Endothelial cell of umbilical vein (primary cell): Measurements from ENCODE around the gene ZFP42. TPM values are rescaled to one million over a fixed set of nuclear protein-coding genes. Genes with fewer than 3 reads are reported as not detected.

Source experiments
- BruUV-seq: library from RNA; stranded (reverse); fragments of 400-500 nt; replicated peaks from 2 replicates; lab custom pipeline; 2021; lab: Mats Ljungman, UMichigan
- CTCF ChIA-PET: fragments of 300-600, 350-600 bp; sonication (Branson Sonifier 250); formaldehyde crosslinking; loops from one replicate; lab custom pipeline; 2021; ENCODE audit warnings: antibody characterized with exemption, inconsistent platforms; lab: Charles Lee
- POLR2A ChIA-PET: fragments of 300-600, 350-600 bp; sonication (Branson Sonifier 250); formaldehyde crosslinking; loops from one replicate; lab custom pipeline; 2021; ENCODE audit warnings: antibody characterized with exemption, inconsistent platforms; lab: Charles Lee
- DNase-seq: peaks from one replicate; pipeline ENCODE4 v3.0.0-alpha.2; 2011; ENCODE audit warnings: low read depth, low spot score
- FAIRE-seq: peaks from 2 replicates; lab custom pipeline; 2011; peaks lifted over from hg19 to GRCh38; lab: Jason Lieb, UNC
- H2AFZ ChIP-seq: 2 replicates; pipeline ENCODE4 v1.6.0; 2012; ENCODE audit warnings: low read depth, low read length, control low read depth, inconsistent platforms
- H3K27ac ChIP-seq: 2 replicates; pipeline ENCODE4 v1.5.1; 2011; ENCODE audit warnings: low read depth, mild to moderate bottlenecking, control low read depth, low read length, moderate library complexity; ENCODE audit not compliant: insufficient read depth
- H3K27me3 ChIP-seq, 2 experiments: 2 replicates each; pipeline versions ENCODE4 v1.6.0 to v1.6.1; 2011; ENCODE audit warnings: low read length in 2 of 2, mixed read lengths in 1 of 2; ENCODE audit not compliant: control insufficient read depth in 2 of 2, insufficient read depth in 2 of 2
- H3K36me3 ChIP-seq, 2 experiments: 2 replicates in 1 of 2; 3 replicates in 1 of 2; pipeline ENCODE4 v1.5.1; 2011; ENCODE audit warnings: low read length in 2 of 2, mild to moderate bottlenecking in 1 of 2, moderate library complexity in 1 of 2; ENCODE audit not compliant: control insufficient read depth in 2 of 2, insufficient read depth in 2 of 2; ENCODE audit errors: extremely low read depth in 1 of 2
- H3K4me1 ChIP-seq: 3 replicates; pipeline ENCODE4 v1.5.1; 2011; ENCODE audit warnings: mild to moderate bottlenecking, low read length; ENCODE audit not compliant: control insufficient read depth, insufficient read depth; ENCODE audit errors: extremely low read depth
- H3K4me2 ChIP-seq: 2 replicates; pipeline ENCODE4 v1.6.1; 2011; ENCODE audit warnings: low read length, control low read depth, mixed read lengths; ENCODE audit not compliant: insufficient read depth
- H3K4me3 ChIP-seq, 3 experiments: fragments of 200-600 bp in 1 of 3; sonication (generic), shearing (Covaris generic) in 1 of 3; replicated peaks in 1 of 3; 2 replicates each; pipeline ENCODE4 v1.5.1; 2011 to 2016; ENCODE audit warnings: control low read depth in 3 of 3, low read length in 3 of 3, mild to moderate bottlenecking in 2 of 3, inconsistent platforms in 1 of 3, low read depth in 1 of 3, moderate library complexity in 1 of 3; ENCODE audit not compliant: insufficient read depth in 1 of 3
- H3K79me2 ChIP-seq: 2 replicates; pipeline ENCODE4 v1.6.0; 2012; ENCODE audit warnings: low read length, inconsistent platforms; ENCODE audit not compliant: control insufficient read depth, insufficient read depth
- H3K9ac ChIP-seq: replicated peaks from 2 replicates; pipeline ENCODE3; 2011; ENCODE audit warnings: low read length, control low read depth; ENCODE audit not compliant: insufficient read depth; ENCODE audit errors: extremely low read depth
- H3K9me1 ChIP-seq: replicated peaks from 3 replicates; pipeline ENCODE4 v1.6.0; 2011; ENCODE audit warnings: mild to moderate bottlenecking, low read length; ENCODE audit not compliant: control insufficient read depth, insufficient read depth; ENCODE audit errors: extremely low read depth
- H3K9me3 ChIP-seq: replicated peaks from 2 replicates; pipeline ENCODE4 v1.5.1; 2012; ENCODE audit warnings: low read length, inconsistent platforms; ENCODE audit not compliant: control insufficient read depth, insufficient read depth
- H4K20me1 ChIP-seq: replicated peaks from 2 replicates; pipeline ENCODE3; 2011; ENCODE audit warnings: mild to moderate bottlenecking, low read length; ENCODE audit not compliant: control insufficient read depth, insufficient read depth; ENCODE audit errors: extremely low read depth
- FOS ChIP-seq: IDR thresholded peaks from 2 replicates; pipeline ENCODE4 v1.6.1; 2011; ENCODE audit warnings: mild to moderate bottlenecking, low read length, moderate library complexity, borderline replicate concordance; ENCODE audit not compliant: insufficient read depth
- GATA2 ChIP-seq: IDR thresholded peaks from 2 replicates; pipeline ENCODE4 v1.7.0; 2011; ENCODE audit warnings: low read depth, mild to moderate bottlenecking, moderate library complexity, mixed read lengths, low read length; ENCODE audit not compliant: insufficient read length, insufficient read depth
- MAX ChIP-seq: IDR thresholded peaks from 2 replicates; pipeline ENCODE4 v1.6.1; 2011; ENCODE audit not compliant: insufficient read depth, insufficient read length
- MYC ChIP-seq: IDR thresholded peaks from one replicate; pipeline ENCODE4 v1.6.1; 2011; ENCODE audit warnings: mild to moderate bottlenecking, low read depth, low read length
- dilution Hi-C: fragments of 300-500 bp; cut with MboI; formaldehyde crosslinking; loops from one replicate; pipeline ENCODE4 v1.15.0; 2019; ENCODE audit warnings: low sequenced_read_pairs; ENCODE audit not compliant: extremely low pct_ligation_motif_present
- intact Hi-C: fragments of 100-400 bp; cut with micrococcal nuclease; formaldehyde crosslinking; loops from one replicate; pipeline ENCODE4 v1.10.0; 2022
- polyA plus RNA-seq, 4 experiments: library from polyadenylated mRNA; depleted of rRNA in 3 of 4; stranded (reverse) in 3 of 4; unstranded in 1 of 4; fragments of >200 nt; gene quantifications; 2 replicates each; pipeline versions ENCODE4 v1.2.1 to v1.2.3, GENCODE V29; 2011 to 2012; ENCODE audit warnings: missing spikeins in 1 of 4
- total RNA-seq: library from RNA; stranded (reverse); gene quantifications from 2 replicates; pipeline ENCODE4 v1.2.3, GENCODE V29; 2021

ZFP42 gene
- total and polyA plus RNA-seq, 2 donors (not counting 3 experiments of a cell fraction or from before 2014, with no cell fraction given), result 0.04 TPM; not detected in 1

- DNase-seq (no peak), FAIRE-seq (no peak)
- H2AFZ ChIP-seq, result no peak overlapping the region
- no peaks in the 10 kb centered on the region for H3K27me3 ChIP-seq
- intact Hi-C loops (no loop called here), dilution Hi-C loops (no loop called here)
- no peak overlapping the region for H3K4me2 ChIP-seq
- no peak overlapping the region for H3K9ac ChIP-seq
- H3K9me1 ChIP-seq, result no peaks in the 10 kb centered on the region
- H3K4me1 ChIP-seq, result no peaks in the 10 kb centered on the region
- ChIA-PET CTCF (no interaction called here), POLR2A (no interaction called here)
- H3K36me3 ChIP-seq, result no peaks in the 10 kb centered on the region
- H4K20me1 ChIP-seq, result no peaks in the 10 kb centered on the region
- no peak overlapping the region for H3K27ac ChIP-seq
- H3K4me3 ChIP-seq, result no peak overlapping the region
- no peaks in the 10 kb centered on the region for H3K79me2 ChIP-seq
- peaks cover 2% of the 10 kb centered on the region for H3K9me3 ChIP-seq
- BruUV-seq, result no TSS peak
- no peak for TF ChIP-seq FOS
- TF ChIP-seq MYC, result no peak
- no peak for TF ChIP-seq GATA2
Observed at GRCh38 chr4:188021548-188022249, 26.1 kb downstream of the ZFP42 start.

- Histone ChIP-seq H3K4me2 (no peak overlapping the region), H3K9me3 (peaks cover 2% of the 10 kb centered on the region), H2AFZ (no peak overlapping the region), H3K27ac (no peak overlapping the region), H3K4me3 (no peak overlapping the region), H4K20me1 (no peaks in the 10 kb centered on the region), H3K9me1 (no peaks in the 10 kb centered on the region), H3K9ac (no peak overlapping the region), H3K4me1 (no peaks in the 10 kb centered on the region), H3K79me2 (no peaks in the 10 kb centered on the region), H3K36me3 (no peaks in the 10 kb centered on the region), H3K27me3 (no peaks in the 10 kb centered on the region)
- DNase-seq (no peak), FAIRE-seq (no peak)
- intact Hi-C loops (no loop called here), dilution Hi-C loops (no loop called here)
- POLR2A ChIA-PET, result no interaction called here
- CTCF ChIA-PET, result no interaction called here
- no TSS peak for BruUV-seq
- no peak for TF ChIP-seq MAX
Observed at GRCh38 chr4:188023682-188024081, 28.1 kb downstream of the ZFP42 start.
